GM23338 (cell line): Measurements from ENCODE around the gene DAB1. TPM values are rescaled to one million over a fixed set of nuclear protein-coding genes. Genes with fewer than 3 reads are reported as not detected.

Source experiments
- ATAC-seq: fragments of 200-7000 bp; cut with Tn5 transposase; 3 replicates; pipeline ENCODE4 v1.9.1; 2020
- DNase-seq: peaks from one replicate; pipeline ENCODE4 v3.0.0-alpha.2; 2015; ENCODE audit warnings: low spot score
- H2AFZ ChIP-seq: fragments of 200-600 bp; sonication (generic); 2 replicates; pipeline ENCODE4 v1.8.0; 2016; ENCODE audit warnings: antibody characterized with exemption, mild to moderate bottlenecking, moderate library complexity
- H3F3A ChIP-seq: fragments of 200-600 bp; sonication (generic); replicated peaks from 2 replicates; pipeline ENCODE4 v1.8.0; 2017; ENCODE audit warnings: antibody characterized with exemption, mixed run types, low read depth
- H3K27ac ChIP-seq: fragments of 200-600 bp; sonication (generic); 2 replicates; pipeline ENCODE4 v1.6.1; 2016; ENCODE audit warnings: low read depth
- H3K27me3 ChIP-seq: fragments of 200-600 bp; sonication (generic); 2 replicates; pipeline ENCODE4 v1.8.0; 2016; ENCODE audit warnings: mild to moderate bottlenecking, mixed run types, moderate library complexity; ENCODE audit not compliant: insufficient read depth
- H3K36me3 ChIP-seq: fragments of 200-600 bp; sonication (generic); 2 replicates; pipeline ENCODE4 v1.8.0; 2016; ENCODE audit warnings: mild to moderate bottlenecking; ENCODE audit not compliant: insufficient read depth
- H3K4me1 ChIP-seq: fragments of 200-600 bp; sonication (generic); 2 replicates; pipeline ENCODE4 v1.8.0; 2016; ENCODE audit warnings: mild to moderate bottlenecking, moderate library complexity; ENCODE audit not compliant: insufficient read depth
- H3K4me2 ChIP-seq: fragments of 200-600 bp; sonication (generic); 2 replicates; pipeline ENCODE4 v1.7.1; 2017; ENCODE audit warnings: mixed run types
- H3K4me3 ChIP-seq: fragments of 200-600 bp; sonication (generic); 2 replicates; pipeline ENCODE4 v1.6.1; 2016; ENCODE audit warnings: mixed run types
- H3K79me2 ChIP-seq: fragments of 200-600 bp; sonication (generic); replicated peaks from 2 replicates; pipeline ENCODE4 v1.8.0; 2017; ENCODE audit warnings: mild to moderate bottlenecking; ENCODE audit not compliant: insufficient read depth
- H3K9me2 ChIP-seq: fragments of 200-600 bp; sonication (generic); 2 replicates; pipeline ENCODE4 v1.8.0; 2017; ENCODE audit not compliant: insufficient read depth
- H4K20me1 ChIP-seq: fragments of 200-600 bp; sonication (generic); replicated peaks from 2 replicates; pipeline ENCODE4 v1.8.0; 2017; ENCODE audit warnings: mild to moderate bottlenecking; ENCODE audit not compliant: insufficient read depth
- H3K27ac Mint-ChIP-seq: 2 replicates; pipeline ENCODE4 v1.8.0; 2020; ENCODE audit warnings: inconsistent platforms, mild to moderate bottlenecking, moderate library complexity, mixed read lengths
- H3K27me3 Mint-ChIP-seq: 3 replicates; pipeline ENCODE4 v1.8.0; 2022; ENCODE audit warnings: low read depth, mild to moderate bottlenecking, moderate library complexity, mixed read lengths, inconsistent platforms; ENCODE audit not compliant: insufficient read depth, poor library complexity
- H3K36me3 Mint-ChIP-seq: 3 replicates; pipeline ENCODE4 v1.8.0; 2021; ENCODE audit warnings: low read depth, mild to moderate bottlenecking, inconsistent platforms, moderate library complexity, mixed read lengths
- H3K4me1 Mint-ChIP-seq: 3 replicates; pipeline ENCODE4 v1.8.0; 2020; ENCODE audit warnings: mild to moderate bottlenecking, inconsistent platforms, mixed read lengths
- H3K4me3 Mint-ChIP-seq: 3 replicates; pipeline ENCODE4 v1.8.0; 2021; ENCODE audit warnings: moderate library complexity, mild to moderate bottlenecking, inconsistent platforms, mixed read lengths
- H3K9me3 Mint-ChIP-seq: 3 replicates; pipeline ENCODE4 v1.8.0; 2020; ENCODE audit warnings: moderate library complexity, mild to moderate bottlenecking, inconsistent platforms, mixed read lengths
- CREB1 ChIP-seq: fragments of 250-450 bp; sonication (Bioruptor Pico); IDR thresholded peaks from 2 replicates; pipeline ENCODE4 v1.5.0; 2020; ENCODE audit warnings: low read depth, mild to moderate bottlenecking, moderate library complexity
- EZH2 ChIP-seq: fragments of 200-600 bp; sonication (generic); IDR thresholded peaks from one replicate; pipeline ENCODE4 v1.8.0; 2017; ENCODE audit warnings: antibody characterized with exemption, mild to moderate bottlenecking, low read depth; ENCODE audit not compliant: unreplicated experiment
- EZH2phosphoT487 ChIP-seq: fragments of 200-600 bp; sonication (generic); IDR thresholded peaks from one replicate; pipeline ENCODE4 v1.8.1; 2018; ENCODE audit warnings: antibody characterized with exemption; ENCODE audit not compliant: unreplicated experiment
- JUNB ChIP-seq: IDR thresholded peaks from one replicate; pipeline ENCODE4 v1.6.1; 2016; ENCODE audit warnings: antibody characterized with exemption; ENCODE audit not compliant: unreplicated experiment
- NANOG ChIP-seq: IDR thresholded peaks from 2 replicates; pipeline ENCODE4 v1.6.1; 2016; ENCODE audit warnings: antibody characterized with exemption, borderline replicate concordance
- POLR2AphosphoS5 ChIP-seq: IDR thresholded peaks from 2 replicates; pipeline ENCODE4 v1.6.1; 2016; ENCODE audit warnings: antibody characterized with exemption, low read depth
- STAT1 ChIP-seq: IDR thresholded peaks from one replicate; pipeline ENCODE4 v1.6.1; 2016; ENCODE audit warnings: antibody characterized with exemption; ENCODE audit not compliant: unreplicated experiment
- ZNF114 ChIP-seq: fragments of 250-450 bp; sonication (Bioruptor Pico); IDR thresholded peaks from 2 replicates; pipeline ENCODE4 v1.5.0; 2020; ENCODE audit warnings: mild to moderate bottlenecking, moderate library complexity
- ZNF331 ChIP-seq: fragments of 250-450 bp; sonication (Bioruptor Pico); IDR thresholded peaks from 2 replicates; pipeline ENCODE4 v1.5.0; 2020; ENCODE audit warnings: low read depth, mild to moderate bottlenecking, moderate library complexity
- polyA plus RNA-seq: library from polyadenylated mRNA; unstranded; fragments of >200 nt; fragmentation: Nextera tagmentation; extraction: Ambion mirVana; gene quantifications from 2 replicates; pipeline ENCODE4 v1.2.1, GENCODE V29; 2016
- total RNA-seq: library from RNA; depleted of rRNA; stranded (reverse); fragments of >200 nt; shearing (Covaris generic); gene quantifications from 2 replicates; pipeline ENCODE4 v1.2.3, GENCODE V29; 2014
- TF ChIP-seq, protein P1 (sequence below): IDR thresholded peaks from one replicate; pipeline ENCODE4 v1.6.1; 2018; ENCODE audit warnings: antibody characterized with exemption; ENCODE audit not compliant: unreplicated experiment
- TF ChIP-seq, protein P2 (sequence below): IDR thresholded peaks from 2 replicates; pipeline ENCODE4 v1.6.1; 2016; ENCODE audit warnings: antibody characterized with exemption
- TF ChIP-seq, protein P3 (sequence below), 2 experiments: fragments of 200-600 bp in 1 of 2; sonication (generic) in 1 of 2; conservative IDR thresholded peaks; 2 replicates each; pipeline versions ENCODE4 v1.5.1 to v1.6.1; 2016 to 2017; ENCODE audit warnings: antibody characterized with exemption in 2 of 2, low read depth in 2 of 2, mild to moderate bottlenecking in 2 of 2, moderate library complexity in 1 of 2
- TF ChIP-seq, protein P4 (sequence below): fragments of 250-450 bp; sonication (Bioruptor Pico); IDR thresholded peaks from 2 replicates; pipeline ENCODE4 v1.5.0; 2020; ENCODE audit warnings: mild to moderate bottlenecking, moderate library complexity

Gene DAB1
- total and polyA plus RNA-seq, 2 experiments from 2014 or later = 12.8 to 14.5 TPM

DNA sequence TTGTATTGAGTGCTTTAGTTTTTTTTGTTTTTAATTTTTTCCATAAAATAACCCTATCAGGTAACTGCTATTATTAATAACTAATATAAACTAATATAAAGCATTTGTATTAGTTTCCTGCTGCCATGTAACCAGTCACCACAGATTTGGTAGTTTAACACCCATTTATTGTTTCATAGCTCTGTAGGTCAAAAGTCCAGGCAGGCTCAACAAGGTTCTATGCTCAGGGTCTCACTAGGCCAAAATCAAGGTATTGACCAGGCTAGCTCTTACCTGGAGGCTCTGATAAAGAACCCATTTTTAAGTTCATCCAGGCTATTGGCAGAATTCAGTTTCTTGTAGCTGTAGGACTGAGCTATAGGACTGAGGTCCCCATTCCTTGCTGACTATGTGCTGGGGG lies 189.4 kb downstream of the DAB1 start:
- ATAC-seq (no peak), DNase-seq (no peak)
- H4K20me1 ChIP-seq = no peaks in the 10 kb centered on the region
- no peaks in the 10 kb centered on the region for H3K27me3 ChIP-seq
- no peaks in the 10 kb centered on the region for H3K9me3 Mint-ChIP-seq
- no peaks in the 10 kb centered on the region for H3K9me2 ChIP-seq
- H3F3A ChIP-seq = no peaks in the 10 kb centered on the region
- H3K36me3 Mint-ChIP-seq = no peaks in the 10 kb centered on the region
- H2AFZ ChIP-seq = no peak overlapping the region
- H3K36me3 ChIP-seq = no peaks in the 10 kb centered on the region
- no peak overlapping the region for H3K4me2 ChIP-seq
- peaks cover 13% of the 10 kb centered on the region for H3K4me1 Mint-ChIP-seq
- no peaks in the 10 kb centered on the region for H3K27me3 Mint-ChIP-seq
- no peak overlapping the region for H3K4me3 ChIP-seq
- H3K79me2 ChIP-seq = no peaks in the 10 kb centered on the region
- H3K4me3 Mint-ChIP-seq = no peak overlapping the region
- no peak overlapping the region for H3K27ac Mint-ChIP-seq
- TF ChIP-seq EZH2phosphoT487 (no peak), EZH2 (no peak), CREB1 (CRISPR knock-in tag) (no peak), JUNB (no peak), POLR2AphosphoS5 (no peak), ZNF114 (CRISPR knock-in tag) (no peak), ZNF331 (CRISPR knock-in tag) (no peak), STAT1 (no peak), NANOG (no peak)
- TF ChIP-seq, protein P1, sequence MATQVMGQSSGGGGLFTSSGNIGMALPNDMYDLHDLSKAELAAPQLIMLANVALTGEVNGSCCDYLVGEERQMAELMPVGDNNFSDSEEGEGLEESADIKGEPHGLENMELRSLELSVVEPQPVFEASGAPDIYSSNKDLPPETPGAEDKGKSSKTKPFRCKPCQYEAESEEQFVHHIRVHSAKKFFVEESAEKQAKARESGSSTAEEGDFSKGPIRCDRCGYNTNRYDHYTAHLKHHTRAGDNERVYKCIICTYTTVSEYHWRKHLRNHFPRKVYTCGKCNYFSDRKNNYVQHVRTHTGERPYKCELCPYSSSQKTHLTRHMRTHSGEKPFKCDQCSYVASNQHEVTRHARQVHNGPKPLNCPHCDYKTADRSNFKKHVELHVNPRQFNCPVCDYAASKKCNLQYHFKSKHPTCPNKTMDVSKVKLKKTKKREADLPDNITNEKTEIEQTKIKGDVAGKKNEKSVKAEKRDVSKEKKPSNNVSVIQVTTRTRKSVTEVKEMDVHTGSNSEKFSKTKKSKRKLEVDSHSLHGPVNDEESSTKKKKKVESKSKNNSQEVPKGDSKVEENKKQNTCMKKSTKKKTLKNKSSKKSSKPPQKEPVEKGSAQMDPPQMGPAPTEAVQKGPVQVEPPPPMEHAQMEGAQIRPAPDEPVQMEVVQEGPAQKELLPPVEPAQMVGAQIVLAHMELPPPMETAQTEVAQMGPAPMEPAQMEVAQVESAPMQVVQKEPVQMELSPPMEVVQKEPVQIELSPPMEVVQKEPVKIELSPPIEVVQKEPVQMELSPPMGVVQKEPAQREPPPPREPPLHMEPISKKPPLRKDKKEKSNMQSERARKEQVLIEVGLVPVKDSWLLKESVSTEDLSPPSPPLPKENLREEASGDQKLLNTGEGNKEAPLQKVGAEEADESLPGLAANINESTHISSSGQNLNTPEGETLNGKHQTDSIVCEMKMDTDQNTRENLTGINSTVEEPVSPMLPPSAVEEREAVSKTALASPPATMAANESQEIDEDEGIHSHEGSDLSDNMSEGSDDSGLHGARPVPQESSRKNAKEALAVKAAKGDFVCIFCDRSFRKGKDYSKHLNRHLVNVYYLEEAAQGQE = no peak
- TF ChIP-seq, protein P2, sequence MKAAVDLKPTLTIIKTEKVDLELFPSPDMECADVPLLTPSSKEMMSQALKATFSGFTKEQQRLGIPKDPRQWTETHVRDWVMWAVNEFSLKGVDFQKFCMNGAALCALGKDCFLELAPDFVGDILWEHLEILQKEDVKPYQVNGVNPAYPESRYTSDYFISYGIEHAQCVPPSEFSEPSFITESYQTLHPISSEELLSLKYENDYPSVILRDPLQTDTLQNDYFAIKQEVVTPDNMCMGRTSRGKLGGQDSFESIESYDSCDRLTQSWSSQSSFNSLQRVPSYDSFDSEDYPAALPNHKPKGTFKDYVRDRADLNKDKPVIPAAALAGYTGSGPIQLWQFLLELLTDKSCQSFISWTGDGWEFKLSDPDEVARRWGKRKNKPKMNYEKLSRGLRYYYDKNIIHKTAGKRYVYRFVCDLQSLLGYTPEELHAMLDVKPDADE = no peak
- TF ChIP-seq, protein P3, sequence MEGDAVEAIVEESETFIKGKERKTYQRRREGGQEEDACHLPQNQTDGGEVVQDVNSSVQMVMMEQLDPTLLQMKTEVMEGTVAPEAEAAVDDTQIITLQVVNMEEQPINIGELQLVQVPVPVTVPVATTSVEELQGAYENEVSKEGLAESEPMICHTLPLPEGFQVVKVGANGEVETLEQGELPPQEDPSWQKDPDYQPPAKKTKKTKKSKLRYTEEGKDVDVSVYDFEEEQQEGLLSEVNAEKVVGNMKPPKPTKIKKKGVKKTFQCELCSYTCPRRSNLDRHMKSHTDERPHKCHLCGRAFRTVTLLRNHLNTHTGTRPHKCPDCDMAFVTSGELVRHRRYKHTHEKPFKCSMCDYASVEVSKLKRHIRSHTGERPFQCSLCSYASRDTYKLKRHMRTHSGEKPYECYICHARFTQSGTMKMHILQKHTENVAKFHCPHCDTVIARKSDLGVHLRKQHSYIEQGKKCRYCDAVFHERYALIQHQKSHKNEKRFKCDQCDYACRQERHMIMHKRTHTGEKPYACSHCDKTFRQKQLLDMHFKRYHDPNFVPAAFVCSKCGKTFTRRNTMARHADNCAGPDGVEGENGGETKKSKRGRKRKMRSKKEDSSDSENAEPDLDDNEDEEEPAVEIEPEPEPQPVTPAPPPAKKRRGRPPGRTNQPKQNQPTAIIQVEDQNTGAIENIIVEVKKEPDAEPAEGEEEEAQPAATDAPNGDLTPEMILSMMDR (conservative IDR thresholded peaks at IDR 0.05; ENCODE audit: low read depth in 2 of 2) = no peak
- TF ChIP-seq, protein P4, sequence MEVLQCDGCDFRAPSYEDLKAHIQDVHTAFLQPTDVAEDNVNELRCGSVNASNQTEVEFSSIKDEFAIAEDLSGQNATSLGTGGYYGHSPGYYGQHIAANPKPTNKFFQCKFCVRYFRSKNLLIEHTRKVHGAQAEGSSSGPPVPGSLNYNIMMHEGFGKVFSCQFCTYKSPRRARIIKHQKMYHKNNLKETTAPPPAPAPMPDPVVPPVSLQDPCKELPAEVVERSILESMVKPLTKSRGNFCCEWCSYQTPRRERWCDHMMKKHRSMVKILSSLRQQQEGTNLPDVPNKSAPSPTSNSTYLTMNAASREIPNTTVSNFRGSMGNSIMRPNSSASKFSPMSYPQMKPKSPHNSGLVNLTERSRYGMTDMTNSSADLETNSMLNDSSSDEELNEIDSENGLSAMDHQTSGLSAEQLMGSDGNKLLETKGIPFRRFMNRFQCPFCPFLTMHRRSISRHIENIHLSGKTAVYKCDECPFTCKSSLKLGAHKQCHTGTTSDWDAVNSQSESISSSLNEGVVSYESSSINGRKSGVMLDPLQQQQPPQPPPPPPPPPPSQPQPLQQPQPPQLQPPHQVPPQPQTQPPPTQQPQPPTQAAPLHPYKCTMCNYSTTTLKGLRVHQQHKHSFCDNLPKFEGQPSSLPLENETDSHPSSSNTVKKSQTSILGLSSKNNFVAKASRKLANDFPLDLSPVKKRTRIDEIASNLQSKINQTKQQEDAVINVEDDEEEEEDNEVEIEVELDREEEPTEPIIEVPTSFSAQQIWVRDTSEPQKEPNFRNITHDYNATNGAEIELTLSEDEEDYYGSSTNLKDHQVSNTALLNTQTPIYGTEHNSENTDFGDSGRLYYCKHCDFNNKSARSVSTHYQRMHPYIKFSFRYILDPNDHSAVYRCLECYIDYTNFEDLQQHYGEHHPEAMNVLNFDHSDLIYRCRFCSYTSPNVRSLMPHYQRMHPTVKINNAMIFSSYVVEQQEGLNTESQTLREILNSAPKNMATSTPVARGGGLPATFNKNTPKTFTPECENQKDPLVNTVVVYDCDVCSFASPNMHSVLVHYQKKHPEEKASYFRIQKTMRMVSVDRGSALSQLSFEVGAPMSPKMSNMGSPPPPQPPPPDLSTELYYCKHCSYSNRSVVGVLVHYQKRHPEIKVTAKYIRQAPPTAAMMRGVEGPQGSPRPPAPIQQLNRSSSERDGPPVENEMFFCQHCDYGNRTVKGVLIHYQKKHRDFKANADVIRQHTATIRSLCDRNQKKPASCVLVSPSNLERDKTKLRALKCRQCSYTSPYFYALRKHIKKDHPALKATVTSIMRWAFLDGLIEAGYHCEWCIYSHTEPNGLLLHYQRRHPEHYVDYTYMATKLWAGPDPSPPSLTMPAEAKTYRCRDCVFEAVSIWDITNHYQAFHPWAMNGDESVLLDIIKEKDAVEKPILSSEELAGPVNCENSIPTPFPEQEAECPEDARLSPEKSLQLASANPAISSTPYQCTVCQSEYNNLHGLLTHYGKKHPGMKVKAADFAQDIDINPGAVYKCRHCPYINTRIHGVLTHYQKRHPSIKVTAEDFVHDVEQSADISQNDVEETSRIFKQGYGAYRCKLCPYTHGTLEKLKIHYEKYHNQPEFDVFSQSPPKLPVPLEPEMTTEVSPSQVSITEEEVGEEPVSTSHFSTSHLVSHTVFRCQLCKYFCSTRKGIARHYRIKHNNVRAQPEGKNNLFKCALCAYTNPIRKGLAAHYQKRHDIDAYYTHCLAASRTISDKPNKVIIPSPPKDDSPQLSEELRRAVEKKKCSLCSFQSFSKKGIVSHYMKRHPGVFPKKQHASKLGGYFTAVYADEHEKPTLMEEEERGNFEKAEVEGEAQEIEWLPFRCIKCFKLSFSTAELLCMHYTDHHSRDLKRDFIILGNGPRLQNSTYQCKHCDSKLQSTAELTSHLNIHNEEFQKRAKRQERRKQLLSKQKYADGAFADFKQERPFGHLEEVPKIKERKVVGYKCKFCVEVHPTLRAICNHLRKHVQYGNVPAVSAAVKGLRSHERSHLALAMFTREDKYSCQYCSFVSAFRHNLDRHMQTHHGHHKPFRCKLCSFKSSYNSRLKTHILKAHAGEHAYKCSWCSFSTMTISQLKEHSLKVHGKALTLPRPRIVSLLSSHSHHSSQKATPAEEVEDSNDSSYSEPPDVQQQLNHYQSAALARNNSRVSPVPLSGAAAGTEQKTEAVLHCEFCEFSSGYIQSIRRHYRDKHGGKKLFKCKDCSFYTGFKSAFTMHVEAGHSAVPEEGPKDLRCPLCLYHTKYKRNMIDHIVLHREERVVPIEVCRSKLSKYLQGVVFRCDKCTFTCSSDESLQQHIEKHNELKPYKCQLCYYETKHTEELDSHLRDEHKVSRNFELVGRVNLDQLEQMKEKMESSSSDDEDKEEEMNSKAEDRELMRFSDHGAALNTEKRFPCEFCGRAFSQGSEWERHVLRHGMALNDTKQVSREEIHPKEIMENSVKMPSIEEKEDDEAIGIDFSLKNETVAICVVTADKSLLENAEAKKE (CRISPR knock-in tag) = no peak
- no peak overlapping the region for H3K27ac ChIP-seq
- H3K4me1 ChIP-seq = peaks cover 15% of the 10 kb centered on the region
